SHP77 treated with DMSO at 0.1 percent for 48 hours (cell line): ENCODE data around the gene STXBP6.

Source experiments
- DNase-seq: peaks from one replicate; lab custom pipeline; 2025; lab: John Stamatoyannopoulos, UW

STXBP6 gene

GRCh38 chr14:25049568-25050268, at the start of gene STXBP6:
TSS of gene STXBP6 (minus strand) at chr14:25050147. CDS start at chr14:24974818, 75,329 bp downstream.
- DNase-seq, result no peak

GRCh38 chr14:25097120-25097519, 47.2 kb upstream of the STXBP6 start:
- DNase-seq, result no peak

GRCh38 chr14:25095736-25096437, 45.9 kb upstream of the STXBP6 start:
- no peak for DNase-seq

DNA sequence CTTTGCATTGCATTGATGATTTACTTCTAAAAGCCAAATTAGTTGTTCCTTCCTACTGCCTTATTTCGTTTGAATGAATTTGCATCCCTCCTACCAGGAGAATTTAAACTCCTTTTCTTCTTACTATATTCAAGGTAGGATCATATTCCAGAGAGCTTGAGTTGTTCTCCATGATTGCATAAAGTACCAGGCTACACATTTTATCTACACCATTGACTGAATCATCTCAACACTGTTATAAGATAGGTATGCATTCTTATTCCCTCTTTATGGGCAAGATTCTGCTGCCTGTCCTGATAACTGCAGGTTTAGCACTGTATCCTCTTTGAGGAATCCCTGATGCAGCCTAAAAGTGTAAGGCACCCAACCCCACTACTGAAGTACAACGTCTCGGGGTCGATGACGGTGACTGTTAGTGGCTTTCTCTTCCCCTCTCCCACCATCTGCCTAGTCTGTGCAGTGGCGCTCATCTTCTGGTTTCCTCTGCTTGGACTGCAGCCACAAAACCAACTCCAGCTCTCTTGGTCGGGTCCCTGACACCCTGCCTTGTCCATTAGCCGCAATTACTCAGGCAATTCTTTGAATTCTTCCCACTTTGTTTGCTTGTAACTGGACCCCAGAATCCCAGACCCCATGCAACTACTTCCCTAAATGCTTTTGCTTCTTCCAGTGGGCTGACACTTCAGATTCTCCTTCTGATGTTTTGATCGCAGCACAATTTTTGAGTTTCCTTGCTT, 44.4 kb upstream of the STXBP6 start:
- no peak for DNase-seq

- no peak for DNase-seq
Observed at GRCh38 chr14:25092258-25092740, 42.4 kb upstream of the STXBP6 start.

- DNase-seq, result no peak
Observed at GRCh38 chr14:25090716-25091454, 40.9 kb upstream of the STXBP6 start.

GRCh38 chr14:25090256-25090655, 40.3 kb upstream of the STXBP6 start:
- no peak for DNase-seq

DNA sequence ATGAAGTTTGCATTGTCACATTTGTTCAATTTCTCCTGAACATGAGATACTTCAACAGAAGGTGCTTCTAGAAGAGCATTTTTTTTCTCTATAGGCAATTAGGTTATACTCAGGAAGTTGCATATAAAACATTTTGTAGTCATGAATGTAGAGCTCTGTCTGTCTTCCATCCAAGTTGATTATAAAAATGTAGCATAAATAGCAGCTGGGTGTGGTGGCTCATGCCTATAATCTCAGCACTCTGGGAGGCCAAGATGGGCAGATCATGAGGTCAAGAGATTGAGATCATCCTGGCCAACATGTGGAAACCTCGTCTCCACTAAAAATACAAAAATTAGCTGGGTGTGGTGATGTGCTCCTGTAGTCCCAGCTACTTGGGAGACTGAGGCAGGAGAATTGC, 39.5 kb upstream of the STXBP6 start:
- DNase-seq, result no peak

GRCh38 chr14:25086821-25087396, 37.0 kb upstream of the STXBP6 start:
- no peak for DNase-seq

DNA sequence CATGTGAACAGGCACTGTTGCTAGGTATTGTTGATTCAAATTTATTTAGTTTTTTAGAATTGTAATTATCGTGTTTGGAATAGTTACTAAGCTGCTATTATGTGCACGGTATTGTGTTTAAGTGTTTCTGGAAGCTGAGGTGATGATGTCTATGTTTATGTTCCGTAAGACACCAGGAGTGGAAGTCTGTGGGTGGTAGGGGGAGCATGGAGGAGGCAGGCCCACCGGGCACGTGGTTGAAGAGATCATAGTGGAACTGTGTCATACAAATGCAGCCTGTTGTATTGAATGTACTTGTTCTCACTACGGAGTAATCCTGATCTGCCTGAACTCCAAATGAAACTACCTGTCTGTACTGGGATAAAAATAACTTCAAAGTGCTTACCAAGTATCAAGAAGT, 36.1 kb upstream of the STXBP6 start:
- no peak for DNase-seq

DNA sequence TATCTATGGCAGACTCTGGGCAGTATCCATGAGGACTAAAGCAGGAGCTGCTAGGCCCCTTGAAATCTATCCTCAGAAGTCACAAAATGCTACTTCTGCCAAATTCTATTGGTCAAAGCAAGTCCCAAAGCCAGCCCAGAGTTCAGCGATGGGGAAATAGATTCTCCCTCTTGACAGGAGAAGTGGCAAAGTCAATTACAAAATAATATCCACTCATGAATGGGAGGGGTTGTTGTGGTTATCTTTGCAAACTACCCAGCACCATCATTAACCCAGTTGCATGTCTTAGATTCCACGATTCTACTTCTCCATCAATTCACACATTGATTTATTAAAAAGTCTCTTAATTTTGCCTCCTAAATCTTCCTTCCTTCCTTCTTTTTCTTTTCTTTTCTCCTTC, 30.7 kb upstream of the STXBP6 start:
- DNase-seq, result no peak

DNA sequence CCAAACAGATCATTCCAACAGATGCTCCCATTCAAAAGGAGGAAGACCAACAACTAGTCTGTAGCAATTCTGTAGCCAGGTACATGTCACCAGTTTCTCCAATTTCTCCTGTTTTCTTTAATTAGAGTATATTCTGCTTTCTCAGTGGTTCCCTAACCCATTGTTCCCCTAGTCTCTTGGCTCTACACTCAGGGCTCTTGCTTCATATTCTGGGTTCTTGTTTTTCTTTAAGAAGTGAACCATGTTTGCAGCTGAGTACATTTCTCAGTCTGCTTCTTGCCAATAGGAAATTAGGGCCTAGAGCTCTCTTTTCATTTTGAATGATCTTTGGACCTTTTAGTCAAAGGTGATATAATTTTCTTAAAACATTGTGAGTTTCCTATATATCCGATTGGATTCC, 29.4 kb upstream of the STXBP6 start:
- DNase-seq, result no peak

DNA sequence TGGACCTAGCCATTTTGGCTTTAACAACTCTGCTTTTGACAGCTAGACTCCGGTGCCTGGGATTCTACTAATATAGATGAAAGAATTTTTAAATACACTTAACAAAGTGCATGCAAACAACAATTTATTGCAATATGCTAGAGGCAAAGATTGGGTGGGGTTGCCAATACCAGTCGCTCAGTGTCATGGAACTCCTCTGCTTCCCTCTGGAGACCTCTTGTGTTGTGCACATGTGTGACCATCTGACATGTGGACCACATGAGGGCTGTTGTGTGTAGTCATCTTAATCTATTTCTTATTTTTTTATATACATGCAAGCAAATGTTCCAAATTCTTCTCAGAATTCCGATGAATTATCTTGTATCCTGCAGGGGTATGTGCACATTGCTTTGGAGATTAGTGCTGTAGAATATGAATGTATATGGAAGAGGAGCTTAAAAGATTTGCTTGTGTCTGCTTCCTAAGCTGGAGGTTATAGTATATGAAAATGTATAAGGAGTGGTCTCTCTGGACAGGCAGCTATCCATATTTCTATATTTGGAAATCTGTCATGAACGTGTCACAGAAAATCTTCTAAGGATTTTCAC, 24.2 kb upstream of the STXBP6 start:
- no peak for DNase-seq

GRCh38 chr14:25069879-25070278, 19.9 kb upstream of the STXBP6 start:
- DNase-seq, result no peak

- no peak for DNase-seq
Observed at GRCh38 chr14:25067600-25067999, 17.7 kb upstream of the STXBP6 start.

- no peak for DNase-seq
Observed at GRCh38 chr14:25062022-25062321, 12.0 kb upstream of the STXBP6 start.

GRCh38 chr14:25056688-25057078, 6.7 kb upstream of the STXBP6 start:
- DNase-seq, result no peak

- DNase-seq, result no peak
Observed at GRCh38 chr14:25055992-25056687, 6.2 kb upstream of the STXBP6 start.

DNA sequence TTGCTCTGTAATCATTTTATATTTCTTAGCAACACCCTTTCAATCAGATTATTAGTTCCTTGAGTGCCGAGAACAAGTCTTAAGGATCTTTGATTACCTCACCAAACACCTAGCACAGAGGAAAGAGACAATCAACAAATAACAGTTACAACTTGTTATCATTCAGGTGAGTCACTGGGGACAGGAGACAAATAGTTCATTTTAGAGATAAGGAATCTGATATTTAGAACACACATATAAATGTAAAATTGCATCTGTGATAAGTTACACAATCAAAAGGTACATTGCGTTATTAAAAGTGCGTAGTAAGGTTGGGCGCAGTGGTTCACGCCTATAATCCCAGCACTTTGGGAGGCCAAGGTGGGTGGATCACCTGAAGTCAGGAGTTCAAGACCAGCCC, 5.1 kb upstream of the STXBP6 start:
- no peak for DNase-seq

DNA sequence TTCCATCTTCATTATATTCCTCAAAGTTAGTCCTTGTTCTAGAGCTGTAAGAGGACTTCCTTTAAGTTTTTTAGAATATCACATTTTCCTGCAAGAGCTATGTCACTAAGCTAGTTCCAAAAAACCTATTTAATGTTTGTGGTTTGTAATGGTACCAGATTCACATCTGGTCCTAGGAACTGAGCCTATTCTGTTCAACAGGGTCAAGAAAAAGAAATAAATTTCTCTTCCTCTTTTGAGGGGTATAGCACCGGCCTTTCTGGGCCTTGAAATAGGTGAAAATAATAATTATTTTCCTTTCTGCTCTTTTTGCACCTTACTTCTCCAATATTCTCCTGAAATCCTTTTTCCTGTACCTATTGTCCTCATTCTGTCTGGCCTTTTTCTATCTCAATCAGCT, 3.6 kb upstream of the STXBP6 start:
- DNase-seq, result no peak

DNA sequence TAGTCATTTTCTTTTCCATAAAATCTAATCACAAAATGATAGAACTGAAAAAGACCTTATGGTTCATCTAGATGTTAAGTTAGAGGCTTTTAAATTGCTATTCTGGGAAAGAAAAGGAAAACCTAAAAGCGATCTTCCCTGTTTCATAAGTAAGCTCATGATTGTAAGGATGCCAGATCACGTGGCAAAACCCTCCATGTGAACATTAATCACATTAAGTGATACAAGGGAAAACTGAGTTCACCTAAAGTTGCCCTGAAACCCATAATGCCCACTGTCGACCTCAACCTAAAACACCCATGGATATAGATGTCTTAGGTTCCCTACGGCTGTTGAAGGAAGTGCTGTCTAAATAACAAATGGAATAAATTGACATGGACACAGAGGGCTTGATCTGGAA, 3.0 kb upstream of the STXBP6 start:
- DNase-seq, result no peak
